ENCODE results near the gene CREBRF. TPM values are rescaled to one million over a fixed set of nuclear protein-coding genes. Genes with fewer than 3 reads are reported as not detected.

CREBRF gene
- total RNA-seq, 1 experiment from 2014 or later: 16.9 TPM

GRCh38 chr5:173032730-173033129 is 23.4 kb upstream of the CREBRF start:
- H3K27ac ChIP-seq: no peak overlapping the region
- no peak overlapping the region for H3K4me2 ChIP-seq
- no TSS peak for BruUV-seq (replicated peaks)
- intact Hi-C loops (cut with micrococcal nuclease; ENCODE audit: unreplicated experiment): no loop called here
- H3K4me3 ChIP-seq: no peak overlapping the region
- peaks cover 10% of the 10 kb centered on the region for H3K36me3 ChIP-seq (ENCODE audit: low read depth)
- ChIA-PET CTCF (no interaction called here), POLR2A (ENCODE audit: unreplicated experiment) (no interaction called here)
- no peaks in the 10 kb centered on the region for H3K9me3 ChIP-seq (ENCODE audit: insufficient read depth, low read depth)
- peaks cover 21% of the 10 kb centered on the region for H4K20me1 ChIP-seq (ENCODE audit: insufficient read depth)
- DNase-seq: no peak
- no peaks in the 10 kb centered on the region for H3K27me3 ChIP-seq (ENCODE audit: insufficient read depth, low read depth)
- H3K79me2 ChIP-seq (ENCODE audit: low read depth): peaks cover 38% of the 10 kb centered on the region
- H2AFZ ChIP-seq: no peak overlapping the region
- H3K4me1 ChIP-seq (replicated peaks; ENCODE audit: insufficient read depth): no peaks in the 10 kb centered on the region
- peaks cover 24% of the 10 kb centered on the region; the same call in 1 of the 2 replicates for H3F3A ChIP-seq (ENCODE audit: insufficient read depth, low read depth)
- no peak for TF ChIP-seq EZH2 (IDR thresholded peaks at IDR 0.05; ENCODE audit: low read depth)
- TF ChIP-seq, protein P1, sequence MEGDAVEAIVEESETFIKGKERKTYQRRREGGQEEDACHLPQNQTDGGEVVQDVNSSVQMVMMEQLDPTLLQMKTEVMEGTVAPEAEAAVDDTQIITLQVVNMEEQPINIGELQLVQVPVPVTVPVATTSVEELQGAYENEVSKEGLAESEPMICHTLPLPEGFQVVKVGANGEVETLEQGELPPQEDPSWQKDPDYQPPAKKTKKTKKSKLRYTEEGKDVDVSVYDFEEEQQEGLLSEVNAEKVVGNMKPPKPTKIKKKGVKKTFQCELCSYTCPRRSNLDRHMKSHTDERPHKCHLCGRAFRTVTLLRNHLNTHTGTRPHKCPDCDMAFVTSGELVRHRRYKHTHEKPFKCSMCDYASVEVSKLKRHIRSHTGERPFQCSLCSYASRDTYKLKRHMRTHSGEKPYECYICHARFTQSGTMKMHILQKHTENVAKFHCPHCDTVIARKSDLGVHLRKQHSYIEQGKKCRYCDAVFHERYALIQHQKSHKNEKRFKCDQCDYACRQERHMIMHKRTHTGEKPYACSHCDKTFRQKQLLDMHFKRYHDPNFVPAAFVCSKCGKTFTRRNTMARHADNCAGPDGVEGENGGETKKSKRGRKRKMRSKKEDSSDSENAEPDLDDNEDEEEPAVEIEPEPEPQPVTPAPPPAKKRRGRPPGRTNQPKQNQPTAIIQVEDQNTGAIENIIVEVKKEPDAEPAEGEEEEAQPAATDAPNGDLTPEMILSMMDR (conservative IDR thresholded peaks at IDR 0.05): no peak
- H3K9me2 ChIP-seq (ENCODE audit: insufficient read depth): no peaks in the 10 kb centered on the region

GRCh38 chr5:173033923-173034322 is 22.2 kb upstream of the CREBRF start:
- BruUV-seq (replicated peaks): no TSS peak
- H3K9me3 ChIP-seq (ENCODE audit: insufficient read depth, low read depth): no peaks in the 10 kb centered on the region
- no peaks in the 10 kb centered on the region for H3K4me1 ChIP-seq (replicated peaks; ENCODE audit: insufficient read depth)
- no peak overlapping the region for H3K4me3 ChIP-seq
- H3F3A ChIP-seq (ENCODE audit: insufficient read depth, low read depth): peaks cover 12% of the 10 kb centered on the region; the same call in 1 of the 2 replicates
- POLR2A ChIA-PET (ENCODE audit: unreplicated experiment): no interaction called here
- no peaks in the 10 kb centered on the region for H3K27me3 ChIP-seq (ENCODE audit: insufficient read depth, low read depth)
- no peak overlapping the region for H3K27ac ChIP-seq
- TF ChIP-seq, protein P1 (conservative IDR thresholded peaks at IDR 0.05): no peak
- no peak for TF ChIP-seq EZH2 (IDR thresholded peaks at IDR 0.05; ENCODE audit: low read depth)
- intact Hi-C loops (cut with micrococcal nuclease; ENCODE audit: unreplicated experiment): no loop called here
- peaks cover 10% of the 10 kb centered on the region for H3K36me3 ChIP-seq (ENCODE audit: low read depth)
- peaks cover 28% of the 10 kb centered on the region for H3K79me2 ChIP-seq (ENCODE audit: low read depth)
- DNase-seq: no peak
- CTCF ChIA-PET: no interaction called here
- no peaks in the 10 kb centered on the region for H3K9me2 ChIP-seq (ENCODE audit: insufficient read depth)
- no peak overlapping the region for H2AFZ ChIP-seq
- H4K20me1 ChIP-seq (ENCODE audit: insufficient read depth): peaks cover 9% of the 10 kb centered on the region; the same call in 1 of the 2 replicates
- no peak overlapping the region for H3K4me2 ChIP-seq

GRCh38 chr5:173035904-173036707 is 20.0 kb upstream of the CREBRF start:
- H4K20me1 ChIP-seq (ENCODE audit: insufficient read depth): peaks cover 9% of the 10 kb centered on the region; the same call in 1 of the 2 replicates
- H3K4me3 ChIP-seq: no peak overlapping the region
- no peaks in the 10 kb centered on the region for H3K9me2 ChIP-seq (ENCODE audit: insufficient read depth)
- H3K4me2 ChIP-seq: no peak overlapping the region
- no peaks in the 10 kb centered on the region for H3K4me1 ChIP-seq (replicated peaks; ENCODE audit: insufficient read depth)
- no TSS peak for BruUV-seq (replicated peaks)
- ChIA-PET CTCF (interaction anchor here (0.5 kb wide), 1 partner anchor 81 kb away, joined by 17 read pairs; no protein-coding TSS in a partner anchor), POLR2A (ENCODE audit: unreplicated experiment) (no interaction called here)
- peaks cover 10% of the 10 kb centered on the region; the same call in 1 of the 2 replicates for H3K36me3 ChIP-seq (ENCODE audit: low read depth)
- no peak for DNase-seq
- no peaks in the 10 kb centered on the region for H3K27me3 ChIP-seq (ENCODE audit: insufficient read depth, low read depth)
- no peak overlapping the region for H3K27ac ChIP-seq
- TF ChIP-seq EZH2 (IDR thresholded peaks at IDR 0.05; ENCODE audit: low read depth): no peak
- TF ChIP-seq, protein P1 (conservative IDR thresholded peaks at IDR 0.05): no peak
- H3F3A ChIP-seq (ENCODE audit: insufficient read depth, low read depth): peaks cover 10% of the 10 kb centered on the region; the same call in 1 of the 2 replicates
- no peak overlapping the region for H2AFZ ChIP-seq
- H3K79me2 ChIP-seq (ENCODE audit: low read depth): peaks cover 12% of the 10 kb centered on the region
- intact Hi-C loops (cut with micrococcal nuclease; ENCODE audit: unreplicated experiment): no loop called here
- H3K9me3 ChIP-seq (ENCODE audit: insufficient read depth, low read depth): no peaks in the 10 kb centered on the region
